ENCODE measurements around the gene C4BPB. TPM values are rescaled to one million over a fixed set of nuclear protein-coding genes. Genes with fewer than 3 reads are reported as not detected.

The C4BPB gene
- total and polyA plus RNA-seq, 2 donors from 2014 or later, result 0.49 to 1.3 TPM

DNA sequence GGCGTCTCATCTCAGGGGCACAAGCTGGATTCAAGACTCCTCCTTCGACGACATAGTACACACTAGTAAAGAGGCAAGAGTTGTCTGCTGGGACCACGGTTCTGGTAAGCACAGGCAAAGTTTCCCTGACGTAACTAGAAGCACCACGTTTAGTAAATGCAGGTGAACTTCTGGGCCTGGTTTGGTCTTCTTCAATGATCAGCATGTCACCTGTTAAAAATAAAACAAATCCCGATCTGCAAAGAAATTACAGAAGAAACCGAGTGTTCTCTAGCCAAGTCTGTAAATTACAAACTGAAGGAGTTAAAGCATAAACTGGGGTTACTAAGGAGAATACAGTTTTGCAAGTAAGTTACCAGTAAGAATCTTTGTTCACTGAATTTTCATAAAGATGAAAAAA lies 39.1 kb upstream of the C4BPB start:
- DNase-seq (peak in 1 of 5 donors; percentile 20), FAIRE-seq (no peak)
- peak overlapping the region; percentile 79 to 96 (median 94) for H3K4me3 ChIP-seq (ENCODE audit: low read length in 3 of 3)
- H3K4me1 ChIP-seq (ENCODE audit: control insufficient read depth in 2 of 3, insufficient read depth in 2 of 3, low read depth in 1 of 3, low read length in 3 of 3), result peaks cover 5 to 20% (median 9%) of the 10 kb centered on the region in 3 donors
- peak overlapping the region in 1 of 2 donors; percentile 98 for H3K27ac ChIP-seq (ENCODE audit: low read depth in 2 of 2, low read length in 2 of 2)
- TF ChIP-seq, protein P1, sequence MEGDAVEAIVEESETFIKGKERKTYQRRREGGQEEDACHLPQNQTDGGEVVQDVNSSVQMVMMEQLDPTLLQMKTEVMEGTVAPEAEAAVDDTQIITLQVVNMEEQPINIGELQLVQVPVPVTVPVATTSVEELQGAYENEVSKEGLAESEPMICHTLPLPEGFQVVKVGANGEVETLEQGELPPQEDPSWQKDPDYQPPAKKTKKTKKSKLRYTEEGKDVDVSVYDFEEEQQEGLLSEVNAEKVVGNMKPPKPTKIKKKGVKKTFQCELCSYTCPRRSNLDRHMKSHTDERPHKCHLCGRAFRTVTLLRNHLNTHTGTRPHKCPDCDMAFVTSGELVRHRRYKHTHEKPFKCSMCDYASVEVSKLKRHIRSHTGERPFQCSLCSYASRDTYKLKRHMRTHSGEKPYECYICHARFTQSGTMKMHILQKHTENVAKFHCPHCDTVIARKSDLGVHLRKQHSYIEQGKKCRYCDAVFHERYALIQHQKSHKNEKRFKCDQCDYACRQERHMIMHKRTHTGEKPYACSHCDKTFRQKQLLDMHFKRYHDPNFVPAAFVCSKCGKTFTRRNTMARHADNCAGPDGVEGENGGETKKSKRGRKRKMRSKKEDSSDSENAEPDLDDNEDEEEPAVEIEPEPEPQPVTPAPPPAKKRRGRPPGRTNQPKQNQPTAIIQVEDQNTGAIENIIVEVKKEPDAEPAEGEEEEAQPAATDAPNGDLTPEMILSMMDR (IDR thresholded peaks at IDR 0.05; ENCODE audit: borderline replicate concordance, extremely low read depth, insufficient read depth), result no peak
- H3K9me3 ChIP-seq (ENCODE audit: control insufficient read depth in 2 of 3, insufficient read depth in 1 of 3, low read length in 3 of 3), result no peaks in the 10 kb centered on the region
- H3K36me3 ChIP-seq (ENCODE audit: control insufficient read depth in 2 of 3, insufficient read depth in 3 of 3, low read length in 3 of 3), result peaks cover 10 to 13% (median 10%) of the 10 kb centered on the region in 3 donors
- no peaks in the 10 kb centered on the region for H3K27me3 ChIP-seq (ENCODE audit: control insufficient read depth, insufficient read depth, low read length)
- intact Hi-C loops (cut with DNase I), result no loop called here
- H3K9ac ChIP-seq (ENCODE audit: low read length in 3 of 3), result peak overlapping the region in 2 of 3 donors; percentile 67 to 88

DNA sequence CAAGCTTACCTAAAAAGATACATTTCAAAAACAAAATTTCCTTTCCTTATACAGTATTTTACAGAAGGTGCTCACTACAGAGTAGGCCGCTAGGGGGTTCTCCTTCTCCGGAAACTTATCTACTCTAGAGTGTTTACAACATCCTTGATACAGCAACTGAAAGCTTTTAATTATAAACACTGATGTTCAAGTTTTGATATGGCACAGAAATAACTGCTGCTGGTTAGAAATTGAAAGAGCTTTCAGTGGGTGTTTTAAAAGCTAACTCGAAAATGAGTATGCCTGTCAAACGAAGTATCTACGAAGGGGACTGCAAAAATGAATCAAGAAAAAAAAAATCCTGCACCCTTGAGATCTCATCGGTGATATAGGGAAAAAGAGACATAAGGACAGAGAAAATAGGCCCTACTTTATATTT lies 38.7 kb upstream of the C4BPB start:
- Histone ChIP-seq H3K27ac (ENCODE audit: low read depth in 2 of 2, low read length in 2 of 2) (peak overlapping the region; percentile 98 to 99), H3K9ac (ENCODE audit: low read length in 3 of 3) (peak overlapping the region; percentile 67 to 88 (median 74)), H3K4me1 (ENCODE audit: control insufficient read depth in 2 of 3, insufficient read depth in 2 of 3, low read depth in 1 of 3, low read length in 3 of 3) (peaks cover 5 to 20% (median 9%) of the 10 kb centered on the region in 3 donors), H3K36me3 (ENCODE audit: control insufficient read depth in 2 of 3, insufficient read depth in 3 of 3, low read length in 3 of 3) (peaks cover 10 to 12% (median 10%) of the 10 kb centered on the region in 3 donors), H3K9me3 (ENCODE audit: control insufficient read depth in 2 of 3, insufficient read depth in 1 of 3, low read length in 3 of 3) (no peaks in the 10 kb centered on the region), H3K4me3 (ENCODE audit: low read length in 3 of 3) (peak overlapping the region; percentile 79 to 96 (median 94)), H3K27me3 (ENCODE audit: control insufficient read depth, insufficient read depth, low read length) (no peaks in the 10 kb centered on the region)
- TF ChIP-seq, protein P1 (IDR thresholded peaks at IDR 0.05; ENCODE audit: borderline replicate concordance, extremely low read depth, insufficient read depth), result peak; percentile 69
- FAIRE-seq (no peak), DNase-seq (peak in 4 of 5 donors; percentile 36 to 84 (median 64))
- intact Hi-C loops (cut with DNase I), result no loop called here

DNA sequence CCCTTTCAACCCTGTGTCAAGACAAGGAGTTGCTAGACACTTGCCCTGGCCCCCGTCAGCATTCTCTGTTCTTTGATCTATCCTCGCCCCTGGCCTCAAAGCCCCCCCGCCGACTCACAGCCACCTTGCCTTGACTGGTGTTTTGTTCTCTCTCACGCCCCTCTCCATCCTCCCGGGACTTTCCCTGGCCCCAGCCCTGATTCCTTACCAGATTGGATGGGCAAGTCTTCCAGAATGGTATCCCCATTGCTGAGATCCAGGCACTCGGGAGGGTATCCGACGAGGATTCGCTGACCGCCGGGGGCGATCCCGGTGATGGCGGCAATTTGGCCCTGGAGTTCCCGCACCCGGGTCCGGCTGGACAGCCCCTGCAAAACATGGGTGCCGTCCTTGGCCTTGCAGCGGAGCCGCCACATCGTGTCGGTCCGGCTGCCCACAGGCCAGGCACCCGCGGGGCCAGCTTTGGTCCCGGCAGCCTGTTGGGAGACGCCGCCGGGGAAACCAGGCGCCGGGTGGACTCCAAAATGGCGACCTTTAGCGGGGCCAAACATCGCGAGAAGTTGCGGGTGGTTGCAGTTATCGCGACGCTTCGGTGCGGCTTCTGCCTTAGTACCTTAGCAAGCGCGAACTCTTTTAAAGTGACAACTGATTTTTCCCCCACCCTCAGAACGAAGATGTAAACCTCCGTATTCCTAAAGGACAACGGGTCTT lies 38.0 kb upstream of the C4BPB start:
- DNase-seq, result peak; percentile 92 to 97 (median 96)
- peak overlapping the region; percentile 67 to 88 (median 74) for H3K9ac ChIP-seq (ENCODE audit: low read length in 3 of 3)
- H3K27ac ChIP-seq (ENCODE audit: low read depth in 2 of 2, low read length in 2 of 2), result peak overlapping the region; percentile 98 to 99
- H3K36me3 ChIP-seq (ENCODE audit: control insufficient read depth in 2 of 3, insufficient read depth in 3 of 3, low read length in 3 of 3), result peaks cover 10 to 11% (median 10%) of the 10 kb centered on the region in 3 donors
- H3K9me3 ChIP-seq (ENCODE audit: control insufficient read depth in 2 of 3, insufficient read depth in 1 of 3, low read length in 3 of 3), result no peaks in the 10 kb centered on the region
- intact Hi-C loops (cut with DNase I), result no loop called here
- H3K27me3 ChIP-seq (ENCODE audit: control insufficient read depth, insufficient read depth, low read length), result no peaks in the 10 kb centered on the region
- TF ChIP-seq, protein P1 (IDR thresholded peaks at IDR 0.05; ENCODE audit: borderline replicate concordance, extremely low read depth, insufficient read depth), result no peak
- FAIRE-seq, result no peak
- H3K4me1 ChIP-seq (ENCODE audit: control insufficient read depth in 2 of 3, insufficient read depth in 2 of 3, low read depth in 1 of 3, low read length in 3 of 3), result peaks cover 5 to 20% (median 10%) of the 10 kb centered on the region in 3 donors
- H3K4me3 ChIP-seq (ENCODE audit: low read length in 3 of 3), result peak overlapping the region; percentile 79 to 96 (median 94)

All from kidney (tissue), 14 donors.